ENCODE data around the gene ZNF438.

DNA sequence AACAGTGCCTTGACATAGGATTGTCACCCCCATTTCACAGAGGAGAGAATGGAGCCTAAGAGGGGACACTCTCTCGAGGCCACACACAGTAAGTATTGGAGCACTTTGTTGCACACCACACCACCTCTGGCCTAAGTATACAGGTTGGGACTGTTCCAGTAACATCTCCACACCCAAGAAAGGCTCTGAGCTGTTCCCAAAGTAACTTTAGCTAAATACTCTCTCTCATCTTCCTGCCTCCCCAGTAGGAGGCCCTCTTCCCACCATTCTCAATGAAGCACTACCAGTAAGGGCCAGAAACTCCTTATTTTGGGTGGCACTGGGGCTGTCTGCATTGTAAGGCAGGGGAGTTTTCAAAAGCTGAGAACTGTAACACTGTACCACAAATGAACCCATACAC lies 189.5 kb downstream of the ZNF438 start:
- TF ChIP-seq, protein P1, sequence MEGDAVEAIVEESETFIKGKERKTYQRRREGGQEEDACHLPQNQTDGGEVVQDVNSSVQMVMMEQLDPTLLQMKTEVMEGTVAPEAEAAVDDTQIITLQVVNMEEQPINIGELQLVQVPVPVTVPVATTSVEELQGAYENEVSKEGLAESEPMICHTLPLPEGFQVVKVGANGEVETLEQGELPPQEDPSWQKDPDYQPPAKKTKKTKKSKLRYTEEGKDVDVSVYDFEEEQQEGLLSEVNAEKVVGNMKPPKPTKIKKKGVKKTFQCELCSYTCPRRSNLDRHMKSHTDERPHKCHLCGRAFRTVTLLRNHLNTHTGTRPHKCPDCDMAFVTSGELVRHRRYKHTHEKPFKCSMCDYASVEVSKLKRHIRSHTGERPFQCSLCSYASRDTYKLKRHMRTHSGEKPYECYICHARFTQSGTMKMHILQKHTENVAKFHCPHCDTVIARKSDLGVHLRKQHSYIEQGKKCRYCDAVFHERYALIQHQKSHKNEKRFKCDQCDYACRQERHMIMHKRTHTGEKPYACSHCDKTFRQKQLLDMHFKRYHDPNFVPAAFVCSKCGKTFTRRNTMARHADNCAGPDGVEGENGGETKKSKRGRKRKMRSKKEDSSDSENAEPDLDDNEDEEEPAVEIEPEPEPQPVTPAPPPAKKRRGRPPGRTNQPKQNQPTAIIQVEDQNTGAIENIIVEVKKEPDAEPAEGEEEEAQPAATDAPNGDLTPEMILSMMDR (conservative IDR thresholded peaks at IDR 0.05): no peak
- no peak for TF ChIP-seq ZFX (IDR thresholded peaks at IDR 0.05)
